ENCODE measurements around the gene KIF3A. TPM values are rescaled to one million over a fixed set of nuclear protein-coding genes. Genes with fewer than 3 reads are reported as not detected.

KIF3A gene
- 10 to 100 TPM in 1 of 2 donors, 1 to 10 TPM in 1; 5.9 to 14.0 TPM for total RNA-seq

DNA sequence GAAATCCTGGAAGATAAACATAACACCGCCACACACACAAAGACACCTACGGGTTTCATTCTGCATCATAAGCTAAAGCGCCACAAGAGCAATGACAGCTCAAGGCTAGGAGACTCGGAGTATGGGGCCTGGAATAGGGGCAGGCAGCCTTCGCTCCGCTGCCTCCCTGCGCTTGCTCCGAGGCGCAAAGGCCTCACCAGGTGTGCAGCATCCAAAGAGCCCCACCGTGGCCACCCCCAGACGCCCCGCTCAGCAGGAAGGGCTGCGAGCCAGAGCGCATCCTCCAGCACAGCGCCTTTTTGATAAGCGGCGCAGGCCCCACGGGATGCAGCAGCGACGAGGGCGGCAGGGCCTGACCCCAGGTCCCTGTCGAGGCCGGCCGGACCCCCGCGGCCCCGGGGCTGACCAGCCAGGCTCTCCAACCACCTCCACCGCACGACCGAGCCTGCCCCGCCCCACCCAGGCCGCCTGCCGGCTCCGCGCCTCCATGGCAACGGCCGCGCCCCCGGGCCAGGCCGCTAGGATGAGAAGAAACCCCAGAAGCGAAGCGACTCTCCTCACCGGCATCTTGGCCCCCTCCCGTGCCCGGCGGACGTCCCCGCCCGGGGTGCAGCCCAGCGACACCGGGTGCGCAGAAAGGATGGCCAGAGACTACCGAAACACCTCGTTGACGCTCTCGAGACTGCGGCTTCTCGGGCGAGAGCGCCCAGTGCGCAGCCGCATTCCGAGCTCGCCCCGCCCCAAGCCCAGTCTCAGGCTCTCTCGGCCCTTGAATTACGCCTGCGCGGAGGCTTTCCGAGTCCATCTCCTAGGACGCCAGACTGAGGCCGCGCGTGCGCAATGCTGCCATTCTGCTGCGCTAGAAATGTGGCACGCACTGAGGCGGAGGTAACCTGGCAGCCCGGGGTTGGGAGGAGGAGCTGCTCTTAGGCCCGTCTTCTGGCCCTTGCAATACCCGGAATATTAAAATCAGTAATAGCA is at the start of gene KIF3A:
KIF3A (minus strand) TSS at position 694 of the 981 bp plus-strand sequence; CDS start at position 567, 127 bp downstream.
- intact Hi-C loops (cut with DNase I), result no loop called here
- Histone ChIP-seq H3K36me3 (no peaks in the 10 kb centered on the region), H3K27me3 (replicated peaks; ENCODE audit: insufficient read depth) (no peaks in the 10 kb centered on the region), H3K4me1 (replicated peaks) (no peaks in the 10 kb centered on the region), H3K27ac (peak within 1 kb of the TSS; percentile 75 to 84), H3K9me3 (no peaks in the 10 kb centered on the region), H3K4me3 (peak within 1 kb of the TSS; percentile 63 to 86)
- peak; percentile 90 for DNase-seq (ENCODE audit: low spot score)
- TF ChIP-seq POLR2A (IDR thresholded peaks at IDR 0.05) (peak; percentile 31), POLR2AphosphoS5 (IDR thresholded peaks at IDR 0.05) (peak; percentile 93)
- TF ChIP-seq, protein P1, sequence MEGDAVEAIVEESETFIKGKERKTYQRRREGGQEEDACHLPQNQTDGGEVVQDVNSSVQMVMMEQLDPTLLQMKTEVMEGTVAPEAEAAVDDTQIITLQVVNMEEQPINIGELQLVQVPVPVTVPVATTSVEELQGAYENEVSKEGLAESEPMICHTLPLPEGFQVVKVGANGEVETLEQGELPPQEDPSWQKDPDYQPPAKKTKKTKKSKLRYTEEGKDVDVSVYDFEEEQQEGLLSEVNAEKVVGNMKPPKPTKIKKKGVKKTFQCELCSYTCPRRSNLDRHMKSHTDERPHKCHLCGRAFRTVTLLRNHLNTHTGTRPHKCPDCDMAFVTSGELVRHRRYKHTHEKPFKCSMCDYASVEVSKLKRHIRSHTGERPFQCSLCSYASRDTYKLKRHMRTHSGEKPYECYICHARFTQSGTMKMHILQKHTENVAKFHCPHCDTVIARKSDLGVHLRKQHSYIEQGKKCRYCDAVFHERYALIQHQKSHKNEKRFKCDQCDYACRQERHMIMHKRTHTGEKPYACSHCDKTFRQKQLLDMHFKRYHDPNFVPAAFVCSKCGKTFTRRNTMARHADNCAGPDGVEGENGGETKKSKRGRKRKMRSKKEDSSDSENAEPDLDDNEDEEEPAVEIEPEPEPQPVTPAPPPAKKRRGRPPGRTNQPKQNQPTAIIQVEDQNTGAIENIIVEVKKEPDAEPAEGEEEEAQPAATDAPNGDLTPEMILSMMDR (IDR thresholded peaks at IDR 0.05), result peak in 2 of 4 experiments; percentile 50 to 52
- WGBS, result under 1% methylated on average over 79 of the region's 81 CpGs

DNA sequence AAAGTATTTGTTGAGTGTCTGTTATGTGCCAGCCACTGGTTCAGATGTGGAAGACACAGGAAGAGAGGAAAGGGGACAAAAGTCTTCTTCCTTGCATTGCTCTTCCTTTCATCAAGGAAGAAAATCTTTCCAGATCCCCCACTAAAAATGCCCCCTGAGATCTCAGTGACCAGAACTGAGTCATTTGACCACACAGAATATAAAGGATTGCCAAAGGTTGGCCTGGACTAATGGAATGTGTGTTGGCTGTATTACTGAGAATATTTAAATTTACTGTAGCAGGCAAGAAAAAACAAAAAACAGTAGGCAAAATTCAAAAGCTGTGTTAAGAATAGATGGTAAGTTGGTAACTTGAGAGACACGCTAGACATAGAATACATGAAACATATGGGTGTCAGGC is 49.7 kb upstream of the KIF3A start:
- Histone ChIP-seq H3K36me3 (no peaks in the 10 kb centered on the region), H3K9me3 (no peaks in the 10 kb centered on the region), H3K27ac (no peak overlapping the region), H3K4me1 (replicated peaks) (no peaks in the 10 kb centered on the region), H3K27me3 (replicated peaks; ENCODE audit: insufficient read depth) (no peaks in the 10 kb centered on the region), H3K4me3 (no peak overlapping the region)
- intact Hi-C loops (cut with DNase I), result no loop called here
- WGBS, result 100% methylated on average over 1 of the region's 1 CpG
- TF ChIP-seq, protein P1 (IDR thresholded peaks at IDR 0.05), result no peak
- TF ChIP-seq POLR2AphosphoS5 (IDR thresholded peaks at IDR 0.05) (no peak), POLR2A (IDR thresholded peaks at IDR 0.05) (no peak)
- DNase-seq (ENCODE audit: low spot score), result no peak

DNA sequence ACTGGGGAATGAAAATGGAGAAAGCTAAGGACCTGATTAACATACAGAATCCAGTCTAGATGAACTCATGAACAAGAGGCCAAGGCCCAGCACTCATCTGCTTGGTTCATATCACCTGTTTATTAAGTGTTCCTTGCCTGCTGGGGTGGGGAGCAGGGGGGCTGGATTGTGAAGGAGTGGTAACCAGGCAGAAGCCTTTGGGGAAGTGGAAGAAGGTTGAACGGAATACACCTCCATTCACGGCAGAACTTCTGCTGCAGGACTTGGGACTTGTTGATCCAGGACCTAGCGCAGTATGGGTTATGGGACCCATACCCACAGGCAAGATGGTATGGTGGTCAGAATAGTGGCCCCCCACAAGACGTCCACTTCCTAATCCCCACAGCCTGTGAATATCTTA is 48.5 kb upstream of the KIF3A start:
- no peak overlapping the region for H3K4me3 ChIP-seq
- no peaks in the 10 kb centered on the region for H3K36me3 ChIP-seq
- H3K27ac ChIP-seq, result no peak overlapping the region
- WGBS, result 90% methylated on average over 4 of the region's 4 CpGs
- H3K9me3 ChIP-seq, result no peaks in the 10 kb centered on the region
- no peak for DNase-seq (ENCODE audit: low spot score)
- no peak for TF ChIP-seq POLR2AphosphoS5 (IDR thresholded peaks at IDR 0.05)
- TF ChIP-seq, protein P1 (IDR thresholded peaks at IDR 0.05), result no peak
- TF ChIP-seq POLR2A (IDR thresholded peaks at IDR 0.05), result no peak
- H3K27me3 ChIP-seq (replicated peaks; ENCODE audit: insufficient read depth), result no peaks in the 10 kb centered on the region
- intact Hi-C loops (cut with DNase I), result no loop called here
- H3K4me1 ChIP-seq (replicated peaks), result no peaks in the 10 kb centered on the region

DNA sequence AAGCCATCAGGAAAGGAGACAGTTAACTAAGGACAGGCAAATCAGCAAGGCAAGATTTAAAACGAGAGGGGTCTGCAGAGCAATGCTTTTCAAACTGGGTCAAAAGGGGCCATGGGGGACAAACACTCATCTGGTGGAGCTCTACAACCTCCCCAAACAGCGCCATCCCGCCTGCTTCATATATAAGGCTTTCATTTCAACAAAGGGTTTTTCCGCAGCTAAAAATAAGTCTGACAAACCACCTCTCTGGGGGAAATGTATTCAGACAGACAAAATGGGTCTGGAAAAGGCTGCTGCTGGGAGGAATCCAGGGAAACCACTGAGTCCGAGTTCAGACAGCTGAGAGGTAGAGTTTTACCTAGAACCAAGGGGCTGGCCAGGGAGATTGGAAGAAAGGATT is 48.0 kb upstream of the KIF3A start:
- Histone ChIP-seq H3K27me3 (replicated peaks; ENCODE audit: insufficient read depth) (no peaks in the 10 kb centered on the region), H3K4me1 (replicated peaks) (no peaks in the 10 kb centered on the region), H3K9me3 (no peaks in the 10 kb centered on the region), H3K36me3 (no peaks in the 10 kb centered on the region), H3K27ac (no peak overlapping the region), H3K4me3 (no peak overlapping the region)
- WGBS, result 75% methylated on average over 5 of the region's 5 CpGs
- no peak for TF ChIP-seq POLR2AphosphoS5 (IDR thresholded peaks at IDR 0.05)
- TF ChIP-seq, protein P1 (IDR thresholded peaks at IDR 0.05), result no peak
- TF ChIP-seq POLR2A (IDR thresholded peaks at IDR 0.05), result no peak
- no peak for DNase-seq (ENCODE audit: low spot score)
- intact Hi-C loops (cut with DNase I), result no loop called here

All from prostate gland (tissue), 2 donors.